Transverse colon (tissue), 4 donors: ENCODE data around the gene COL23A1. TPM values are rescaled to one million over a fixed set of nuclear protein-coding genes. Genes with fewer than 3 reads are reported as not detected.

Source experiments
- DNase-seq: peaks from one replicate; pipeline ENCODE4 v3.0.0-alpha.2; 2019
- H3K27ac ChIP-seq, 4 donors: fragments of 200-600 bp; sonication (generic); 2 replicates each; pipeline ENCODE4 v1.5.1; 2016 to 2018; ENCODE audit warnings: inconsistent platforms in 4 of 4
- H3K27me3 ChIP-seq: fragments of 200-600 bp; sonication (generic); 2 replicates; pipeline ENCODE4 v1.5.1; 2017; ENCODE audit warnings: inconsistent platforms
- H3K36me3 ChIP-seq, 4 donors: fragments of 200-600 bp; sonication (generic); 2 replicates each; pipeline ENCODE4 v1.5.1; 2017 to 2019; ENCODE audit warnings: inconsistent platforms in 4 of 4
- H3K4me1 ChIP-seq, 4 donors: fragments of 200-600 bp; sonication (generic); 2 replicates each; pipeline ENCODE4 v1.5.1; 2017 to 2020; ENCODE audit warnings: inconsistent platforms in 4 of 4
- H3K4me3 ChIP-seq, 4 donors: fragments of 200-600 bp; sonication (generic); 1 replicate in 1 of 4; 2 replicates in 3 of 4; pipeline versions ENCODE4 v1.5.1 to v1.6.1; 2017 to 2019; ENCODE audit warnings: inconsistent platforms in 4 of 4
- H3K9me3 ChIP-seq, 2 donors: fragments of 200-600 bp; sonication (generic); 2 replicates each; pipeline ENCODE4 v1.5.1; 2017 to 2019; ENCODE audit warnings: inconsistent platforms in 2 of 2
- CTCF ChIP-seq, 5 experiments: fragments of 200-600 bp in 3 of 5; fragments of 450-650 bp in 2 of 5; sonication (generic) in 3 of 5; IDR thresholded peaks; 1 replicate in 2 of 5; 2 replicates in 3 of 5; pipeline ENCODE4 v1.5.1; 2016 to 2017; ENCODE audit warnings: antibody characterized with exemption in 5 of 5, inconsistent platforms in 3 of 5, mild to moderate bottlenecking in 2 of 5, moderate library complexity in 1 of 5
- EP300 ChIP-seq: sonication (generic); formaldehyde crosslinking; IDR thresholded peaks from one replicate; pipeline ENCODE4 v1.6.1; 2017; ENCODE audit warnings: antibody characterized with exemption, low read depth
- POLR2A ChIP-seq: fragments of 450-650 bp; IDR thresholded peaks from one replicate; pipeline ENCODE4 v1.6.1; 2016; ENCODE audit warnings: antibody characterized with exemption, mild to moderate bottlenecking, moderate library complexity
- POLR2AphosphoS5 ChIP-seq, 3 donors: sonication (generic); formaldehyde crosslinking; IDR thresholded peaks; one replicate each; pipeline ENCODE4 v1.6.1; 2016; ENCODE audit warnings: antibody characterized with exemption in 3 of 3
- WGBS, 2 donors: methylation state at CpG; one replicate each; pipeline ENCODE4 v1.1.5; 2018; ENCODE audit warnings: low coverage in 1 of 2; 5-methylcytosine and 5-hydroxymethylcytosine counted together
- in situ Hi-C, 4 donors: fragments of 200-750 bp; cut with MboI; loops; one replicate each; pipeline versions ENCODE4 v1.15.0 to v1.15.1; 2017; ENCODE audit warnings: low sequenced_read_pairs in 3 of 4, low pct_ligation_motif_present in 1 of 4, low pct_unique_long_range_greater_than_20kb in 1 of 4
- intact Hi-C: fragments of 100-400 bp; cut with DNase I; formaldehyde crosslinking; loops from one replicate; pipeline ENCODE4 v1.15.1; 2023; ENCODE audit warnings: low total_unique reads
- total RNA-seq, 4 donors: library from RNA; depleted of rRNA; stranded (reverse); fragments of >200 nt; gene quantifications; one replicate each; pipeline ENCODE4 v1.1.0, GENCODE V29; 2016

COL23A1 gene
- total RNA-seq, 4 donors from 2014 or later = 0.14 to 2.2 (median 1.4) TPM; not detected in 1

- WGBS, 2 donors = 88 to 95% methylated on average over 10 to 16 of the region's 16 CpGs
- Histone ChIP-seq H3K27me3 (no peaks in the 10 kb centered on the region), H3K27ac (no peak overlapping the region), H3K36me3 (no peaks in the 10 kb centered on the region), H3K9me3 (no peaks in the 10 kb centered on the region), H3K4me3 (no peak overlapping the region), H3K4me1 (no peaks in the 10 kb centered on the region)
- in situ Hi-C loops = no loop called here
- TF ChIP-seq POLR2A (no peak), EP300 (no peak), CTCF (IDR thresholded peaks at IDR 0.05) (no peak), POLR2AphosphoS5 (IDR thresholded peaks at IDR 0.05) (no peak)
- intact Hi-C loops = no loop called here
- DNase-seq = no peak
These were observed 159.0 kb downstream of the COL23A1 start for GRCh38 chr5:178431063-178431781.

- TF ChIP-seq CTCF (IDR thresholded peaks at IDR 0.05) = no peak
- no peak for TF ChIP-seq POLR2AphosphoS5 (IDR thresholded peaks at IDR 0.05)
- no peak for TF ChIP-seq POLR2A
- no peak for TF ChIP-seq EP300
- 72% methylated on average over 16 of the region's 16 CpGs; no CpG with 5 or more reads in 1 of the 2 donors for WGBS, 2 donors
- Histone ChIP-seq H3K4me3 (no peak overlapping the region), H3K27ac (no peak overlapping the region), H3K4me1 (no peaks in the 10 kb centered on the region), H3K27me3 (no peaks in the 10 kb centered on the region), H3K36me3 (no peaks in the 10 kb centered on the region), H3K9me3 (no peaks in the 10 kb centered on the region)
- DNase-seq = no peak
- intact Hi-C loops (no loop called here), in situ Hi-C loops (no loop called here)
These were observed 159.8 kb downstream of the COL23A1 start for GRCh38 chr5:178430186-178431062.

GRCh38 chr5:178429491-178430185 lies 160.6 kb downstream of the COL23A1 start:
- intact Hi-C loops (no loop called here), in situ Hi-C loops (no loop called here)
- TF ChIP-seq EP300 (no peak), CTCF (IDR thresholded peaks at IDR 0.05) (no peak), POLR2A (no peak), POLR2AphosphoS5 (IDR thresholded peaks at IDR 0.05) (no peak)
- 76 to 100% methylated on average over 2 to 11 of the region's 11 CpGs for WGBS, 2 donors
- no peak overlapping the region for H3K27ac ChIP-seq
- H3K27me3 ChIP-seq = no peaks in the 10 kb centered on the region
- no peaks in the 10 kb centered on the region for H3K4me1 ChIP-seq
- no peak for DNase-seq
- no peaks in the 10 kb centered on the region for H3K36me3 ChIP-seq
- H3K9me3 ChIP-seq = no peaks in the 10 kb centered on the region
- H3K4me3 ChIP-seq = no peak overlapping the region

GRCh38 chr5:178429156-178429468 lies 161.1 kb downstream of the COL23A1 start:
- H3K27me3 ChIP-seq = no peaks in the 10 kb centered on the region
- H3K4me1 ChIP-seq = no peaks in the 10 kb centered on the region
- TF ChIP-seq CTCF (IDR thresholded peaks at IDR 0.05) = no peak
- TF ChIP-seq EP300 = no peak
- TF ChIP-seq POLR2AphosphoS5 (IDR thresholded peaks at IDR 0.05) = no peak
- no peak for TF ChIP-seq POLR2A
- in situ Hi-C loops = no loop called here
- H3K4me3 ChIP-seq = no peak overlapping the region
- no peaks in the 10 kb centered on the region for H3K9me3 ChIP-seq
- H3K36me3 ChIP-seq = no peaks in the 10 kb centered on the region
- intact Hi-C loops = no loop called here
- no peak overlapping the region for H3K27ac ChIP-seq
- no peak for DNase-seq
- WGBS, 2 donors = 63% methylated on average over 10 of the region's 10 CpGs; no CpG with 5 or more reads in 1 of the 2 donors
